Measurements from ENCODE around the gene HECW1.

Gene HECW1

GRCh38 chr7:43363035-43363791, 250.8 kb downstream of the HECW1 start:
- DNase-seq (ENCODE audit: extremely low spot score), result no peak
- CTCF ChIA-PET, result no interaction called here
- POLR2A ChIA-PET, result no interaction called here
- no peak for TF ChIP-seq LEF1 (IDR thresholded peaks at IDR 0.05; ENCODE audit: borderline replicate concordance)
- TF ChIP-seq HDGF (IDR thresholded peaks at IDR 0.05; ENCODE audit: borderline replicate concordance), result no peak
- TF ChIP-seq L3MBTL2 (conservative IDR thresholded peaks at IDR 0.05), result no peak
- TF ChIP-seq SUZ12 (IDR thresholded peaks at IDR 0.05), result no peak
- TF ChIP-seq CTBP1 (IDR thresholded peaks at IDR 0.05; ENCODE audit: borderline replicate concordance), result no peak
- TF ChIP-seq NFRKB (IDR thresholded peaks at IDR 0.05), result no peak
- no peak for TF ChIP-seq BHLHE40 (IDR thresholded peaks at IDR 0.05; ENCODE audit: borderline replicate concordance)
- no peak for TF ChIP-seq SP1 (IDR thresholded peaks at IDR 0.05)
- no peak for TF ChIP-seq PKNOX1 (IDR thresholded peaks at IDR 0.05)
- no peak for TF ChIP-seq FOXA1 (IDR thresholded peaks at IDR 0.05)
- TF ChIP-seq ARNT (IDR thresholded peaks at IDR 0.05), result no peak
- no peak for TF ChIP-seq FOXM1 (IDR thresholded peaks at IDR 0.05; ENCODE audit: borderline replicate concordance)
- no peak for TF ChIP-seq TARDBP (IDR thresholded peaks at IDR 0.05)
- no peak for TF ChIP-seq ELF4 (IDR thresholded peaks at IDR 0.05)
- no peak for TF ChIP-seq ZNF384 (IDR thresholded peaks at IDR 0.05)
- TF ChIP-seq FOXK2 (IDR thresholded peaks at IDR 0.05), result no peak

- CTCF ChIA-PET, result no interaction called here
- DNase-seq (ENCODE audit: extremely low spot score), result no peak
- POLR2A ChIA-PET, result no interaction called here
- TF ChIP-seq ZNF384 (IDR thresholded peaks at IDR 0.05) (no peak), PKNOX1 (IDR thresholded peaks at IDR 0.05) (no peak), CTBP1 (IDR thresholded peaks at IDR 0.05; ENCODE audit: borderline replicate concordance) (no peak)
Measured at GRCh38 chr7:43364391-43364790, 251.9 kb downstream of the HECW1 start.

- ChIA-PET POLR2A (no interaction called here), CTCF (no interaction called here)
- TF ChIP-seq ELF4 (IDR thresholded peaks at IDR 0.05) (no peak), SP1 (IDR thresholded peaks at IDR 0.05) (no peak), L3MBTL2 (conservative IDR thresholded peaks at IDR 0.05) (no peak), FOXK2 (IDR thresholded peaks at IDR 0.05) (no peak), HDGF (IDR thresholded peaks at IDR 0.05; ENCODE audit: borderline replicate concordance) (no peak), BHLHE40 (IDR thresholded peaks at IDR 0.05; ENCODE audit: borderline replicate concordance) (no peak), SUZ12 (IDR thresholded peaks at IDR 0.05) (no peak), FOXM1 (IDR thresholded peaks at IDR 0.05; ENCODE audit: borderline replicate concordance) (no peak), TARDBP (IDR thresholded peaks at IDR 0.05) (no peak), FOXA1 (IDR thresholded peaks at IDR 0.05) (no peak), ZNF384 (IDR thresholded peaks at IDR 0.05) (no peak), PKNOX1 (IDR thresholded peaks at IDR 0.05) (no peak), ARNT (IDR thresholded peaks at IDR 0.05) (no peak), LEF1 (IDR thresholded peaks at IDR 0.05; ENCODE audit: borderline replicate concordance) (no peak), NFRKB (IDR thresholded peaks at IDR 0.05) (no peak), CTBP1 (IDR thresholded peaks at IDR 0.05; ENCODE audit: borderline replicate concordance) (no peak)
- no peak for DNase-seq (ENCODE audit: extremely low spot score)
Measured at GRCh38 chr7:43372676-43373355, 260.4 kb downstream of the HECW1 start.

- TF ChIP-seq L3MBTL2 (conservative IDR thresholded peaks at IDR 0.05) (no peak), CTBP1 (IDR thresholded peaks at IDR 0.05; ENCODE audit: borderline replicate concordance) (no peak), TARDBP (IDR thresholded peaks at IDR 0.05) (no peak), SUZ12 (IDR thresholded peaks at IDR 0.05) (no peak), FOXM1 (IDR thresholded peaks at IDR 0.05; ENCODE audit: borderline replicate concordance) (no peak), NFRKB (IDR thresholded peaks at IDR 0.05) (no peak), FOXA1 (IDR thresholded peaks at IDR 0.05) (no peak)
- ChIA-PET CTCF (no interaction called here), POLR2A (no interaction called here)
- no peak for DNase-seq (ENCODE audit: extremely low spot score)
Measured at GRCh38 chr7:43377196-43377960, 264.9 kb downstream of the HECW1 start.

GRCh38 chr7:43379210-43379609, 266.8 kb downstream of the HECW1 start:
- TF ChIP-seq SP1 (IDR thresholded peaks at IDR 0.05) (no peak), FOXK2 (IDR thresholded peaks at IDR 0.05) (no peak), PKNOX1 (IDR thresholded peaks at IDR 0.05) (no peak), TARDBP (IDR thresholded peaks at IDR 0.05) (no peak), LEF1 (IDR thresholded peaks at IDR 0.05; ENCODE audit: borderline replicate concordance) (no peak), CTBP1 (IDR thresholded peaks at IDR 0.05; ENCODE audit: borderline replicate concordance) (no peak), ZNF384 (IDR thresholded peaks at IDR 0.05) (no peak), FOXM1 (IDR thresholded peaks at IDR 0.05; ENCODE audit: borderline replicate concordance) (no peak), ELF4 (IDR thresholded peaks at IDR 0.05) (no peak), NFRKB (IDR thresholded peaks at IDR 0.05) (no peak)
- CTCF ChIA-PET, result no interaction called here
- no peak for DNase-seq (ENCODE audit: extremely low spot score)
- POLR2A ChIA-PET, result no interaction called here

All from HEK293T (cell line).